B cell (primary cell): ENCODE data around the gene GRIP1.

Experiments
- CTCF ChIP-seq: fragments of 200-600 bp; IDR thresholded peaks from one replicate; pipeline ENCODE4 v1.8.0; 2022; ENCODE audit warnings: antibody characterized with exemption, mild to moderate bottlenecking
- EZH2 ChIP-seq: IDR thresholded peaks from 2 replicates; pipeline ENCODE4 v1.6.1; 2012; ENCODE audit warnings: borderline replicate concordance, low read depth, mild to moderate bottlenecking, moderate library complexity, low read length; ENCODE audit not compliant: insufficient read depth, poor library complexity, severe bottlenecking

DNA sequence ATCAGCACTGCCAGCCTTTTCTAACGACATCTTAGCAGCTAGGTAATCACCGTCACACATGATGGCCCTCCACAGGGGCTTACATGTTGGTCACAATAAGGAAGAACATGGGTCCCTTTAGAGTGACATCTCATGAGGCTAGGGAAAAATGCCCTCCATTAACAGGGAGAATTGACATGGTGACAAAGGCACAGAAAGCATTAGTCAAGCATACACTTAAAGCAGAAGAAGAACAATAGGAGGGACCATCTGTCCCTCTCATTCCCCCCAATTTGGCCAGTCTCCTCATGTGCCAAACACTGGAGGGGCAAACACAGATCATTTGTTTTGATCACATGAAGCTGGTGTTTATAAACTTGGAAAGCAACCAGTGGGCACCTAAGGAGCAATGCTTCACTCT, 78.0 kb downstream of the GRIP1 start:
- no peak for TF ChIP-seq CTCF
- no peak for TF ChIP-seq EZH2
